ENCODE measurements around the gene BLOC1S3. TPM values are rescaled to one million over a fixed set of nuclear protein-coding genes. Genes with fewer than 3 reads are reported as not detected.

BLOC1S3 gene
- total and polyA plus RNA-seq, 10 donors: 5.0 to 31.7 (median 16.4) TPM

- Histone ChIP-seq H3K27ac (peak overlapping the region in 4 of 8 donors; percentile 65 to 78 (median 72)), H3K4me1 (peaks cover 8 to 57% (median 41%) of the 10 kb centered on the region in 6 donors), H3K4me3 (peak overlapping the region in 1 of 8 donors; percentile 7), H3K9me3 (no peaks in the 10 kb centered on the region), H3K36me3 (peaks cover 0 to 28% (median 13%) of the 10 kb centered on the region in 6 donors), H3K27me3 (replicated peaks in 1 of 7) (no peaks in the 10 kb centered on the region)
- DNase-seq: no peak
- TF ChIP-seq CTCF (IDR thresholded peaks at IDR 0.05 in 8 of 11, conservative IDR thresholded peaks at IDR 0.05 in 3 of 11) (no peak), POLR2A (IDR thresholded peaks at IDR 0.05) (no peak), POLR2AphosphoS5 (IDR thresholded peaks at IDR 0.05) (no peak)
- intact Hi-C loops (cut with DNase I; ENCODE audit: low total_unique reads): no loop called here
- WGBS, 5 donors: 70 to 84% (median 80%) methylated on average over 6 to 12 of the region's 12 CpGs
Measured at GRCh38 chr19:45136507-45137178, 41.9 kb upstream of the BLOC1S3 start.

- Histone ChIP-seq H3K4me1 (peaks cover 8 to 57% (median 41%) of the 10 kb centered on the region in 6 donors), H3K36me3 (peaks cover 0 to 31% (median 19%) of the 10 kb centered on the region in 6 donors), H3K4me3 (peak overlapping the region in 1 of 8 donors; percentile 7), H3K27me3 (replicated peaks in 1 of 7) (no peaks in the 10 kb centered on the region), H3K27ac (peak overlapping the region in 4 of 8 donors; percentile 65 to 78 (median 72)), H3K9me3 (no peaks in the 10 kb centered on the region)
- WGBS, 5 donors: 76 to 84% (median 78%) methylated on average over 16 to 17 of the region's 17 CpGs
- no peak for DNase-seq
- TF ChIP-seq POLR2AphosphoS5 (IDR thresholded peaks at IDR 0.05): peak in 2 of 3 donors; percentile 20 to 54
- no peak for TF ChIP-seq CTCF (IDR thresholded peaks at IDR 0.05 in 8 of 11, conservative IDR thresholded peaks at IDR 0.05 in 3 of 11)
- TF ChIP-seq POLR2A (IDR thresholded peaks at IDR 0.05): no peak
- intact Hi-C loops (cut with DNase I; ENCODE audit: low total_unique reads): no loop called here
Measured at GRCh38 chr19:45137179-45137761, 41.3 kb upstream of the BLOC1S3 start.

- WGBS, 5 donors: 80 to 90% (median 85%) methylated on average over 7 to 11 of the region's 11 CpGs
- Histone ChIP-seq H3K9me3 (no peaks in the 10 kb centered on the region), H3K27me3 (replicated peaks in 1 of 7) (no peaks in the 10 kb centered on the region), H3K36me3 (peaks cover 0 to 41% (median 29%) of the 10 kb centered on the region in 6 donors), H3K4me1 (peaks cover 8 to 52% (median 41%) of the 10 kb centered on the region in 6 donors), H3K4me3 (no peak overlapping the region), H3K27ac (peak overlapping the region in 2 of 8 donors; percentile 77 to 78)
- intact Hi-C loops (cut with DNase I; ENCODE audit: low total_unique reads): no loop called here
- DNase-seq: no peak
- TF ChIP-seq POLR2AphosphoS5 (IDR thresholded peaks at IDR 0.05) (no peak), CTCF (IDR thresholded peaks at IDR 0.05 in 8 of 11, conservative IDR thresholded peaks at IDR 0.05 in 3 of 11) (no peak), POLR2A (IDR thresholded peaks at IDR 0.05) (no peak)
Measured at GRCh38 chr19:45138303-45138751, 40.3 kb upstream of the BLOC1S3 start.

Data from spleen (tissue), 11 donors.